Measurements from ENCODE around the gene TMEM242.

The TMEM242 gene

GRCh38 chr6:157272866-157273755, 50.2 kb downstream of the TMEM242 start:
- no peak for DNase-seq (ENCODE audit: low read depth, low spot score)
- H3K27ac ChIP-seq, result no peak overlapping the region

- H3K27ac ChIP-seq, result no peak overlapping the region
- no peak for DNase-seq (ENCODE audit: low read depth, low spot score)
These were observed 50.9 kb downstream of the TMEM242 start for GRCh38 chr6:157272372-157272771.

GRCh38 chr6:157271911-157272310, 51.4 kb downstream of the TMEM242 start:
- DNase-seq (ENCODE audit: low read depth, low spot score), result no peak
- no peak overlapping the region for H3K27ac ChIP-seq

- DNase-seq (ENCODE audit: low read depth, low spot score), result no peak
- H3K27ac ChIP-seq, result no peak overlapping the region
These were observed 51.9 kb downstream of the TMEM242 start for GRCh38 chr6:157271441-157271840.

- H3K27ac ChIP-seq, result no peak overlapping the region
- no peak for DNase-seq (ENCODE audit: low read depth, low spot score)
These were observed 52.4 kb downstream of the TMEM242 start for GRCh38 chr6:157270916-157271315.

- H3K27ac ChIP-seq, result no peak overlapping the region
- no peak for DNase-seq (ENCODE audit: low read depth, low spot score)
These were observed 53.0 kb downstream of the TMEM242 start for GRCh38 chr6:157270308-157270707.

GRCh38 chr6:157269261-157269794, 54.0 kb downstream of the TMEM242 start:
- no peak overlapping the region for H3K27ac ChIP-seq
- no peak for DNase-seq (ENCODE audit: low read depth, low spot score)

- H3K27ac ChIP-seq, result no peak overlapping the region
- no peak for DNase-seq (ENCODE audit: low read depth, low spot score)
These were observed 54.5 kb downstream of the TMEM242 start for GRCh38 chr6:157268835-157269234.

- H3K27ac ChIP-seq, result no peak overlapping the region
- DNase-seq (ENCODE audit: low read depth, low spot score), result no peak
These were observed 54.9 kb downstream of the TMEM242 start for GRCh38 chr6:157268396-157268795.

- no peak overlapping the region for H3K27ac ChIP-seq
- DNase-seq (ENCODE audit: low read depth, low spot score), result no peak
These were observed 55.7 kb downstream of the TMEM242 start for GRCh38 chr6:157267654-157268053.

GRCh38 chr6:157267109-157267611, 56.2 kb downstream of the TMEM242 start:
- no peak for DNase-seq (ENCODE audit: low read depth, low spot score)
- no peak overlapping the region for H3K27ac ChIP-seq

- H3K27ac ChIP-seq, result no peak overlapping the region
- DNase-seq (ENCODE audit: low read depth, low spot score), result no peak
These were observed 56.8 kb downstream of the TMEM242 start for GRCh38 chr6:157266274-157267101.

GRCh38 chr6:157265635-157266034, 57.7 kb downstream of the TMEM242 start:
- DNase-seq (ENCODE audit: low read depth, low spot score), result no peak

GRCh38 chr6:157265186-157265585, 58.1 kb downstream of the TMEM242 start:
- no peak for DNase-seq (ENCODE audit: low read depth, low spot score)
- no peak overlapping the region for H3K27ac ChIP-seq

More at GRCh38 chr6:157265635-157266034, 57.7 kb downstream of the TMEM242 start:
- H3K27ac ChIP-seq, result no peak overlapping the region

- H3K27ac ChIP-seq, result no peak overlapping the region
- no peak for DNase-seq (ENCODE audit: low read depth, low spot score)
These were observed 58.6 kb downstream of the TMEM242 start for GRCh38 chr6:157264701-157265100.

GRCh38 chr6:157263881-157264397, 59.4 kb downstream of the TMEM242 start:
- H3K27ac ChIP-seq, result no peak overlapping the region
- no peak for DNase-seq (ENCODE audit: low read depth, low spot score)

GRCh38 chr6:157263146-157263545, 60.2 kb downstream of the TMEM242 start:
- DNase-seq (ENCODE audit: low read depth, low spot score), result no peak
- H3K27ac ChIP-seq, result no peak overlapping the region

- no peak overlapping the region for H3K27ac ChIP-seq
- no peak for DNase-seq (ENCODE audit: low read depth, low spot score)
These were observed 61.7 kb downstream of the TMEM242 start for GRCh38 chr6:157261606-157262005.

- DNase-seq (ENCODE audit: low read depth, low spot score), result no peak
These were observed 62.4 kb downstream of the TMEM242 start for GRCh38 chr6:157260735-157261410.

GRCh38 chr6:157259443-157259842, 63.9 kb downstream of the TMEM242 start:
- no peak for DNase-seq (ENCODE audit: low read depth, low spot score)
- H3K27ac ChIP-seq, result no peak overlapping the region

More at GRCh38 chr6:157260735-157261410, 62.4 kb downstream of the TMEM242 start:
- H3K27ac ChIP-seq, result no peak overlapping the region
